Renal cortical epithelial cell (primary cell): Measurements from ENCODE around the gene FXYD1. TPM values are rescaled to one million over a fixed set of nuclear protein-coding genes. Genes with fewer than 3 reads are reported as not detected.
A peak's percentile ranks its signal among the peaks of the same experiment; 100 is the strongest.
"Not testable (repeated sequence)": the region's sequence is repeated elsewhere in the genome, so short reads cannot be mapped to it uniquely, and the experiment has no call there.

Source experiments
- DNase-seq: peaks from one replicate; pipeline ENCODE4 v3.0.0-alpha.2; 2011; ENCODE audit warnings: low read depth
- total RNA-seq: library from RNA; depleted of rRNA; stranded (reverse); fragments of >200 nt; gene quantifications from 2 replicates; pipeline ENCODE4 v1.2.3, GENCODE V29; 2014

FXYD1 gene
- total RNA-seq, 1 donor from 2014 or later, result not detected

DNA sequence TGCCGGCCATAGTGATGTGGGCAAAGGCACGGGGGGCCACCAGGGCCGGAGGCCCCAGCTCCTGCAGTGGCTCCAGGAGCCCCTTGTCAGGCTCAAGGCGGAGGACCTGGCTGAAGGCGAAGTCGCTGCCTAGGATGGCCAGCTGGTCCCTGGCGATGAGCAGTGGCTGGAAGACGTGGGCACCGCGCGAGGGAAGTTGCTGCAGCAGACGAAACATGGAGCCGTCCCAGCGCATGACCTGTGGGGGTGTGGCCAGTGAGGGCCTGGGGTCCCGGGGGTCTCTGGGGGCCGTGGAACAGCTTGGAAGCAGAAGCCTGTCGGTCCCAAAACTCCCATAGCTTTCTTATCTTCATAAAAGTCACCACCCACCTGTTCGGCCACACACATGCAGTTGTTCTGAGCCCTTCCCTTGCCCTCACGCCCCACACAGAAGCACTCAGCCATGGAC, 13.3 kb upstream of the FXYD1 start:
- DNase-seq, result no peak

DNA sequence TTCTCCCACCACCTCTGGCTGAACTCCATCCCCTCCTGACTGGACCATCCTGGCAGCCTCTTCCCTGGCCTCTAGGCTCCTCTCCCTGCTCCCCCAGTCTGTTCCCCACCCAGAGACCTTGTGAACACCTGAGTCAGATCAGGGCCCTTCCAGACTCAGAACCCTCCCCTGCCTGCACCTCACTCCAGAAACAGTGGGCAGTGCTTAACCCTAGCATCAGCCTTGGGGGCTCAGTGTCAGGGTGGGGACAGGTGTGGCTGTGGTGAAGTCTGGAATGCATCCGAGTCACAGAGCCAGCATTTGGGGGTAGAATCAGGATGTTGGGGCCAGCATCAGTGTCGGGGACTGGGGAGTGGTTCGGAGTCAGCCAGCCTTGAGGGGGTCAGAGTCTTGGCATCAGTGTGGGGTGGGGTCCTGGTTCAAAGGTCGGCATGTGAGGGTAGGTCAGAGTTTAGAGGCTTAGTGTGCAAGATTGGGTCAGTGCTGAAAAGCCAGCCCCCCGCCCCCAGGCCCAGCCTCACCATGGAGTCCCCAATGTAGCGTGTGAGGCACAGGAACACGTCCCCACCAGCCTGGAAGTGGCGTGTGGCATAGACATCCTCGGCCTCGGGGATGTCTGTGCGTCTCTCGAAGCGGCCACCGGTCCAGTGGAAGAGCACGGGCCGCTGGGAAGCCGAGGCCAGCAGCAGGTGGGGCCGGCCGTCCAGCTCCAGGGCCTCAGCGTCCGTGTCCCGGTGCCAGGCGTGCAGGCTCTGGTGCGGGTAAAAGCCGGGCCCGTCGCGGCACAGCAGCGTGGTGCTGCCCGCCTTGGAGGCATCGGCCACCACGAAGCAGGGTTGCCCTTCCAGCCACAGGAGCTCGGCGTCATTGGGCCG, 12.6 kb upstream of the FXYD1 start:
- DNase-seq, result no peak

DNA sequence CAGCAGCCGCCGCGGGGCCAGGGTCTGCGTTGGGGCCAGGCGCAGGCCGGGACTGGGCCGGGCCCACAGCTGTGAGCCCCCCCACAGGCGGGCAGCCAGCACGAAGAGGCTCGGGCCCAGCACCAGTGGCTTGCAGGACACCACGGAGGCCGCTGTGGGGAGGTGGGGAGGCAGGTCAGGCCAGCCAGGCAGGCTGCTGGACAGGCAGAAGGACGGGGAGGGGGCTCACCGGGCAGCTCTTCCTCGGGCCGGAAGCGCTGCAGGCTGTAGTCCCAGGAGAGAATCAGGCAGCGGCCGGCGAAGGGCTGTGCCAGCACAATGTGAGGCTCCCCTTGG, 12.0 kb upstream of the FXYD1 start:
- DNase-seq, result no peak

GRCh38 chr19:35127871-35128270, 10.8 kb upstream of the FXYD1 start:
- no peak for DNase-seq

DNA sequence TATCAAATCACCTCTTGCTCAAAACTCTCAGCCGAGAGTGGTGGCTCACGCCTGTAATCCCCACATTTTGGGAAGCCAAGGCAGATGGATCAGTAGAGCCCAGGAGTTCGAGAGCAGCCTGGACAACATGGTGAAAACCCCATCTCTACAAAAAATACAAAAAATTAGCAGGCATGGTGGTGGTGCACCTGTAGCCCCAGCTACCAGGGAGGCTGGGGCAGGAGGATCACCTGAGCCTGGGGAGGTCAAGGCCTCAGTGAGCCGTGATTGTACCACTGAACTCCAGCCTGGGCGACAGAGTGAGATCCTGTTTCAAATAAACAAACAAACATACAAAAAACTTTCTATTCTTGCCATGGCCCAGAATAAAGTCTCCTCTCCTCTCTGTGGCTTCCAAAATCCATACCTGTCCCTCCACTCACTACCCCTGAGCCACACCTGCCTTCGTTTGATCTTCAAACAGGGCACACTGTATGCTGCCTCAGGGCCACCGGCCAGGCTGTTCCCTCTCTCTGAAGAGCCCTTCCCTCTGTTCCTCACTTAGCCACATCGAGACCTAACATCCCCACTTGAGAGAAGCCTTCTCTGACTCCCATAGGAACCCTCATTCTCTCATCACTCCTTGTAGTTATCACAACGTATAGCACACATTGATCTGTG, 10.1 kb upstream of the FXYD1 start:
- no peak for DNase-seq

GRCh38 chr19:35129724-35130274, 8.8 kb upstream of the FXYD1 start:
- DNase-seq, result not testable (repeated sequence)

DNA sequence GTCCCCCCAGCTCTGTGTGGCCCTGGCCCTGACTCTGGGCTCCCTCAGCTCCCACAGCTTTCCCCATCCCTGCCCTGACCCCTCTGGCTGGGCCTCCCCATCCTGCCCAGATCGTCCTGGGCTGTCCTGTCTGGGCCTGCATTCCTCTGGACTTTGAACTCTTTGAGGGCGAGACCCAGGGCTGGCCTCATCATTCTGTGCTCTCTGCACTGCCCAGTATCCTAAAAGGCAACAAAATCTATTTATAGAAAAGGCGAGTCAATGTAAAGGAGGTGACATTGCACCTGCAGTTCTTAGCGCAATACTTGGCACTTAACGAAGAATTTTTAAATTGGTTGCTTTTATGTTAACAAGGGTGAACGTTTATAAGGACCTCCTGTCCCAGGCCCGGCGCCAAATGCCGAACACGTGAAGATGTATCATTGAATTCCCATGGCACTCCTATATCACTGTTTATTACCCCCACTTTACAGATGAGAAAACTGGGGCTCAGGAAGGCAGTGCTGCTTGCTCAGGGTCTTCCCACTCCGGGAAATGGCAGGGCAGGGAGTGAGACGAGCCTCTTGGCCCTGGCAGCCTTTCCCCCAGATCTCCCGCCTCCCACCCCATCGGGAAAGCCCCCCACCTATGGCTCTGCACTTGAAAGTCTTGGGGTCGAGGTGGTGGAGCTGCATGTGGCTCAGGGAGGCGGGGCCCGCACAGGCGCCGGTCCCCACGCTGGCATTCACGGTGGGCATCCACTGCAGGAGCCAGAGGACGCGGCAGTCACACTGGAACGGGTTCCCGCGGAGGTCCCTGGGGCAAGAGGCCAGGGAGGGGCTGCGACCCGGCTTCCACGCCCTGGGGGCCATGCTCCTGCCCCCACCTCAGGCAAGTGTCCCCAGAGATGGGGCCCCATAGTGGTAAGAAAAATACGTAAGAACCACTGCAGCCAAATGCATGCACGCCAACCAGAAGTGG, 7.6 kb upstream of the FXYD1 start:
- DNase-seq, result no peak

DNA sequence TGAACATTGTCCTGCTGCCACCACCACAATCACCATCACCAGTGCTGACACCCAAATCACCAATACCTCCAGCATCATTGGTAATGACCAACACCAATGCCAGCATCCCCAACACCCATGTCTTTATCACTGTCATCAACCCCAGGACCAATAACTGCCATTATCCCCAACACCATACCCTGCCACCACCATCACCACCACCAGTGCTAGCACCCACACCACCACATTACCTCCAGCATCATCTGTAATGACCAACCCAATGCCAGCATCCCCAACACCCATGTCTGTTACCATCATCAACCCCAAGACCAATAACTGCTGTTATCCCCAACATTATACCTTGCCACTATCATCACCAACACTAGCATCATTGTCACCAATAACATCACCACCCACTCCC, 6.4 kb upstream of the FXYD1 start:
- DNase-seq, result no peak

- DNase-seq, result no peak
Measured at GRCh38 chr19:35133826-35134225, 4.8 kb upstream of the FXYD1 start.

DNA sequence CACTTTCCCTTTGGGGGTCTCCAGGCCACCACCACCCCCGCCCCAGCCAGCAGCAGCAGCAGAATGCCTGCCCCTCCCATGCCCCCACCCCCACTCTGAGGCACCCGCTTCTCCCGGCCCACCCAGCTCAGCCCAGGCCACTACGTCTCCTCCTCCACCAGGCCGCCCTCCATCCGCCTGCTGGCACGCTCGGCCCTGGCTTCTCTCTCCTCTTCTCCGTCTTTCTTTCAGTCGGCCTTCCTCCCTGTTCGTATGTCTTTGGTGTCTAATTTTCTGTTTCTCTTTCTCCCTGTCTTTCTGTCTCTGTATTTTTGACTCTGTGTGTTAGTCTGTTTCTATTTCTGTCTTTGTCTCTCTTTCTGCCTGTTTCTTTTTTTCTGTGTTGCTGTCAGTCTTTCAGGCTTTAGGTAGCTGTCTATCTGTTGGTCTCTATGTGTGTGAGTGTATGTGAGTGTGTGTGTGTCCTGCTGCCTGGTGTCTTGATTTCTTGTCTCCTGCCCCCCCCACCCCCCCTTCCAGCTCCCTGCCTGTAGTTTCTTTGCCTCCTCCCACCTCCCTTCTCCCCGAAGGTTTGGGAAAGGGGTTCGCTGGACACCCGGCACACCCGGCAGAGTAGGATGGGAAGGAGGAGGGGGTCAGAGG, 3.9 kb upstream of the FXYD1 start, which contains the start of gene LGI4:
LGI4 (minus strand) TSS at position 459 of the 642 bp plus-strand sequence; CDS start at position 80, 379 bp downstream.
- no peak for DNase-seq

GRCh38 chr19:35135389-35135909, 3.2 kb upstream of the FXYD1 start:
- peak; percentile 23 for DNase-seq

GRCh38 chr19:35136231-35136630, 2.4 kb upstream of the FXYD1 start:
- DNase-seq, result no peak

DNA sequence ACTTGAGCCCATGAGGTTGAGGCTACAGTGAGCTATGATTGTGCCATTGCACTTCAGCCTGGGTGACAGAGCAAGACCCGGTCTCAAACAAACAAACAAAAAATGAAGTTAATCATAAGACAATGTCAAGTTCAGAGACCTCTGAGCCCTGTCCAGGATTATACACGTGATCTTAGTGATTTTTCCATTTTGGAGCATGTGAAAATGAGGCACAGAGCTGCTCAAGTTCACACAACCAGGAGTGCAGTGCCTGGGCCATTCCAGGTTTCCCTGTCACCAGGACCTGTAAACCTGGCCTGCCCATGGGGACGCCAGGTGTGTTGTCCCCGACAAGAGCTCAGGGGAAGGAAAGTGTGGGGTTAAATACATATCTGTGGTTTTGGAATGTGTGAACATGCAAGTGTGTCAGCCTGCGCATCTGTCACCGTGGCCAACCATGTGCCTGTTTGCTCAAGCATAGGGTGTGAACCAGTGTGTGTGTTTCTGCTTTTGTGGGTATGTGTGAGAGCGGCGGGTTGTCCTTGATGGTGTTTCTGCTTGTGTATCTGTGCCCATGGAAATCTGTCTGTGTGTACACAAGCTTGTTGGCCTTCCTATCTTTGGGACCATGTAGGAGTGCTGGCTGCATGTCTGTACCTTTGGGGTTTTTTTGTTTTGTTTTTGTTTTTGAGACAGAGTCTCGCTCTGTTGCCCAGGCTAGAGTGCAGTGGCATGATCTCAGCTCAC, 1.5 kb upstream of the FXYD1 start:
- no peak for DNase-seq

GRCh38 chr19:35140207-35140961, 1.8 kb downstream of the FXYD1 start:
- DNase-seq, result no peak

GRCh38 chr19:35140962-35141836, 2.6 kb downstream of the FXYD1 start:
- peak; percentile 63 for DNase-seq

DNA sequence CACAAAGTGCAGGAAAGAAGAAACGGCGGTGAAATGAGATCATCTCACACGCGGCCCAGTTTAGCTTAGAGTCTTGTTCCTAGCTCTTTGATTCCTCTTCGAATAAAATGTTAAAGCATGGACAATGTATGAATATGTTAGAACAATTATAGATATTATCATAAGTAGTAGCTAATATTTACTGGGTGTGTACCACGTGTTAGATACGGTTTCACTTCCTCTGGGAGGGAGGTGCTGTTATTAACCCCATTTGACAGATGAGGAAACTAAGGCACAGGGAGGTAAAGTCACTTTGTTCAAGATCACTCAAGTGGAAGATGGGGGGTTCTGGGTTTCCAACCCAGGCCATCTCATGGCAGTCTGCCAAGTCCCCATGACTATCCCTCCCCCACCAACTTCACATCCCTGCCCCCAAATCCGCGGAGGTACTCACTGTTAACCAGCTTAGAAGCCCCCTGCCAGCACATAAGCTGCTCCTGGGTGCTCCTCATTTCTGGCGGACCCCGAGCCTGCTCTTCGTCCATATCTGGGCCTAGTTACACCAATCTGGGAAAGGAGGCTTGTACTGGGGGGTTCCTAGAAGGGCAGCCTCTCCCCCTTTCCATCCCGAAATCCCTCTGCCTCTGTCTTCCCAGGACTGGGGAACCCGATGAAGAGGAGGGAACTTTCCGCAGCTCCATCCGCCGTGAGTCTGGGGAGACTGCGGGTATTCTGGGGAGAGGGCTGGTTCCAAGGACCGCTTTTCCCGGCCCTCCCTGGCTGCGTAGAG, 3.4 kb downstream of the FXYD1 start:
- DNase-seq, result no peak

GRCh38 chr19:35142606-35143230, 4.1 kb downstream of the FXYD1 start:
- DNase-seq, result no peak
